HK-2 (cell line): Measurements from ENCODE around the gene AP2A1.

ENCODE experiments used
- DNase-seq: peaks from one replicate; pipeline ENCODE4 v3.0.0-alpha.2; 2018; ENCODE audit not compliant: unreplicated experiment

Gene AP2A1

GRCh38 chr19:49792829-49793560 is 26.2 kb downstream of the AP2A1 start:
- no peak for DNase-seq

GRCh38 chr19:49793561-49793840 is 26.7 kb downstream of the AP2A1 start:
- peak; percentile 60 for DNase-seq

- no peak for DNase-seq
Observed at GRCh38 chr19:49795615-49796014, 28.8 kb downstream of the AP2A1 start.

GRCh38 chr19:49798574-49798973 is 31.8 kb downstream of the AP2A1 start:
- no peak for DNase-seq

- DNase-seq, result no peak
Observed at GRCh38 chr19:49799271-49799797, 32.5 kb downstream of the AP2A1 start.

GRCh38 chr19:49799798-49800376 is 33.1 kb downstream of the AP2A1 start:
- no peak for DNase-seq

- DNase-seq, result no peak
Observed at GRCh38 chr19:49800771-49801170, 34.0 kb downstream of the AP2A1 start.

- DNase-seq, result no peak
Observed at GRCh38 chr19:49801401-49801888, 34.6 kb downstream of the AP2A1 start.

- peak; percentile 33 for DNase-seq
Observed at GRCh38 chr19:49801966-49802661, 35.3 kb downstream of the AP2A1 start.

GRCh38 chr19:49802836-49803528 is 36.2 kb downstream of the AP2A1 start:
- no peak for DNase-seq

- no peak for DNase-seq
Observed at GRCh38 chr19:49803529-49803856, 36.7 kb downstream of the AP2A1 start.

GRCh38 chr19:49805822-49806619 is 39.2 kb downstream of the AP2A1 start:
- DNase-seq, result no peak

GRCh38 chr19:49806620-49806959 is 39.8 kb downstream of the AP2A1 start:
- no peak for DNase-seq

GRCh38 chr19:49807058-49807903 is 40.5 kb downstream of the AP2A1 start:
- no peak for DNase-seq

GRCh38 chr19:49807904-49808675 is 41.3 kb downstream of the AP2A1 start:
- no peak for DNase-seq

- DNase-seq, result no peak
Observed at GRCh38 chr19:49808711-49809159, 41.9 kb downstream of the AP2A1 start.

GRCh38 chr19:49809160-49809940 is 42.5 kb downstream of the AP2A1 start:
- DNase-seq, result no peak

GRCh38 chr19:49809941-49810389 is 43.2 kb downstream of the AP2A1 start:
- DNase-seq, result no peak

- no peak for DNase-seq
Observed at GRCh38 chr19:49811328-49811727, 44.5 kb downstream of the AP2A1 start.
